KMS-11 (cell line): ENCODE measurements around the gene MVB12B.

Experiments
- H2AFZ ChIP-seq: fragments of 200-600 bp; sonication (generic); 2 replicates; pipeline ENCODE4 v1.6.1; 2016; ENCODE audit warnings: antibody characterized with exemption, mixed run types, low read depth
- H3K27ac ChIP-seq: fragments of 200-600 bp; sonication (generic); 2 replicates; pipeline ENCODE4 v1.6.1; 2016; ENCODE audit warnings: mild to moderate bottlenecking, mixed run types
- H3K27me3 ChIP-seq: fragments of 200-600 bp; sonication (generic); 2 replicates; pipeline ENCODE4 v1.6.1; 2017; ENCODE audit warnings: mild to moderate bottlenecking, low read depth, mixed run types, moderate library complexity; ENCODE audit not compliant: insufficient read depth
- H3K36me3 ChIP-seq: fragments of 200-600 bp; sonication (generic); 2 replicates; pipeline ENCODE4 v1.6.1; 2017; ENCODE audit warnings: mild to moderate bottlenecking, mixed run types; ENCODE audit not compliant: insufficient read depth
- H3K4me1 ChIP-seq: fragments of 200-600 bp; sonication (generic); 2 replicates; pipeline ENCODE4 v1.6.1; 2016; ENCODE audit warnings: mild to moderate bottlenecking, low read depth, mixed run types; ENCODE audit not compliant: poor library complexity, severe bottlenecking
- H3K4me2 ChIP-seq: fragments of 200-600 bp; sonication (generic); 2 replicates; pipeline ENCODE4 v1.7.0; 2016; ENCODE audit warnings: mild to moderate bottlenecking, mixed run types
- H3K4me3 ChIP-seq: fragments of 200-600 bp; sonication (generic); IDR thresholded peaks from 2 replicates; pipeline ENCODE4 v1.6.1; 2017; ENCODE audit warnings: low read depth, low read length, mixed read lengths; ENCODE audit not compliant: insufficient read depth
- H3K79me2 ChIP-seq: fragments of 200-600 bp; sonication (generic); 2 replicates; pipeline ENCODE4 v1.6.1; 2016; ENCODE audit warnings: low read depth, mixed run types; ENCODE audit not compliant: insufficient read depth
- H3K9ac ChIP-seq: fragments of 200-600 bp; sonication (generic); 2 replicates; pipeline ENCODE4 v1.6.1; 2016; ENCODE audit warnings: mild to moderate bottlenecking, mixed run types
- H4K20me1 ChIP-seq: fragments of 200-600 bp; sonication (generic); 2 replicates; pipeline ENCODE4 v1.6.1; 2016; ENCODE audit warnings: mild to moderate bottlenecking, mixed run types; ENCODE audit not compliant: insufficient read depth
- TF ChIP-seq, protein P1 (sequence below): fragments of 200-600 bp; sonication (generic); conservative IDR thresholded peaks from 2 replicates; pipeline ENCODE4 v1.6.1; 2017; ENCODE audit warnings: low read depth, mild to moderate bottlenecking, antibody characterized with exemption, low read length, moderate library complexity, mixed read lengths

MVB12B gene

DNA sequence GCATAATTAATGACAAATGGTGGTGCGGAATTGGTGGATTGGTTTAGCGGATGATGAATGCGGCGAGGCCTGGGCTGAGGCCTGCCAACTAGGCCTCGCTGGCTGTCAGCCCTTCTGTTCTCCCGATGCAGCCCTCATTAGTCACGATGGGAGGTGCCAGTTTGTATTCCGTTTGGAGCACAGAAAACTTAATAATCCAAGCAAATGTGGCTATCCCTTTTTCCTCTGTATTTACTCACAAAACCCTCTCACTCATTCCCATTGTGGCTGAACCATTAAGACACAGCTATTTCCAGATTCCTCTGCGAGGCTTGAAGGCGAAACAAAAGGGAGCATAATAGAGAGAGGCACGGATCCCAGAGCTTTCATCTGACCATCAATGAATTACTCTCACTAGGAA lies 114.3 kb downstream of the MVB12B start:
- Histone ChIP-seq H3K36me3 (no peaks in the 10 kb centered on the region), H3K9ac (no peak overlapping the region), H3K27me3 (no peaks in the 10 kb centered on the region), H4K20me1 (no peaks in the 10 kb centered on the region), H3K4me3 (no peak overlapping the region), H3K4me2 (no peak overlapping the region), H2AFZ (no peak overlapping the region), H3K79me2 (no peaks in the 10 kb centered on the region), H3K4me1 (peaks cover 12% of the 10 kb centered on the region), H3K27ac (no peak overlapping the region)
- TF ChIP-seq, protein P1, sequence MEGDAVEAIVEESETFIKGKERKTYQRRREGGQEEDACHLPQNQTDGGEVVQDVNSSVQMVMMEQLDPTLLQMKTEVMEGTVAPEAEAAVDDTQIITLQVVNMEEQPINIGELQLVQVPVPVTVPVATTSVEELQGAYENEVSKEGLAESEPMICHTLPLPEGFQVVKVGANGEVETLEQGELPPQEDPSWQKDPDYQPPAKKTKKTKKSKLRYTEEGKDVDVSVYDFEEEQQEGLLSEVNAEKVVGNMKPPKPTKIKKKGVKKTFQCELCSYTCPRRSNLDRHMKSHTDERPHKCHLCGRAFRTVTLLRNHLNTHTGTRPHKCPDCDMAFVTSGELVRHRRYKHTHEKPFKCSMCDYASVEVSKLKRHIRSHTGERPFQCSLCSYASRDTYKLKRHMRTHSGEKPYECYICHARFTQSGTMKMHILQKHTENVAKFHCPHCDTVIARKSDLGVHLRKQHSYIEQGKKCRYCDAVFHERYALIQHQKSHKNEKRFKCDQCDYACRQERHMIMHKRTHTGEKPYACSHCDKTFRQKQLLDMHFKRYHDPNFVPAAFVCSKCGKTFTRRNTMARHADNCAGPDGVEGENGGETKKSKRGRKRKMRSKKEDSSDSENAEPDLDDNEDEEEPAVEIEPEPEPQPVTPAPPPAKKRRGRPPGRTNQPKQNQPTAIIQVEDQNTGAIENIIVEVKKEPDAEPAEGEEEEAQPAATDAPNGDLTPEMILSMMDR = no peak

DNA sequence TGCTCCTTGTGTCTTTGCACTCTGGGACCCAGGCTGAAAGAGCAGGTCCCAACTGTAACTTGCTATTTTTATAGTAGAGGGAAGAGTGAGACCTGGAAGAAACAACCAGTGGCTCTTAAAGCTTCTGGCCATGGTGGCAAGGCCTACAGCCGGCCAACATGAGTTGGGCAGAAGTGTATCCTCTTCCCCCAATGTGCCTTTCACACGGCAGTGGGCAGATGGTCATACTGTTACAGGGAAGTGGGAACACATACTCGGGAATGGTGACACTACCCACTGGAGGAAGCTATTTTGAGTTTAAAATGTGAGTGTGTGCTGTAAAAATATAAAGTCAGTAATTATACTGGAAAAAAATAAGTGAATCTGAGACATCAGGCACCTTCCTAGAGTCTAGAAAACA lies 116.0 kb downstream of the MVB12B start:
- no peaks in the 10 kb centered on the region for H4K20me1 ChIP-seq
- H3K27me3 ChIP-seq = no peaks in the 10 kb centered on the region
- H3K4me3 ChIP-seq = no peak overlapping the region
- H2AFZ ChIP-seq = no peak overlapping the region
- H3K9ac ChIP-seq = no peak overlapping the region
- peaks cover 12% of the 10 kb centered on the region for H3K4me1 ChIP-seq
- H3K79me2 ChIP-seq = no peaks in the 10 kb centered on the region
- TF ChIP-seq, protein P1 = no peak
- no peak overlapping the region for H3K4me2 ChIP-seq
- H3K27ac ChIP-seq = no peak overlapping the region
- H3K36me3 ChIP-seq = no peaks in the 10 kb centered on the region

DNA sequence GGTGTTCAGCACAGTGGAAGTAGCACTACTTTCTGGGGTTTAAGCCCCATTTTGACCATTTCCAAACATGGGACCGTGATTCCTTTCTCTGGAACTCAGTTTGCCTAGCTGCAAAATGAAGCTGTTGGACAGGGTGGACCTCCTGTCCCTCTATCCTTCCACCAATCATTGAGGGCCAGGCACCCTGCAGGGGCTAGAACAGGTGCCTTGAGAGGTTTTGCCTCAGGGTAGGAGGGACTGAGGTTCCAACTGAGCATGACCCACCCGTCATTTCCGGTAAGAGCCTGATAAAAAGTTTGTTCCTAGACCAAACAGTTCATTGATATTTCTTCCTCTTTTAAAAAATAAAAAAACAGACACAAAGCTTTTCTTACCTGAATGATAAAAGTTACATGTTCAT lies 116.5 kb downstream of the MVB12B start:
- Histone ChIP-seq H3K9ac (no peak overlapping the region), H3K4me1 (peaks cover 12% of the 10 kb centered on the region), H4K20me1 (no peaks in the 10 kb centered on the region), H3K36me3 (no peaks in the 10 kb centered on the region), H3K4me3 (no peak overlapping the region), H3K27ac (no peak overlapping the region), H3K79me2 (no peaks in the 10 kb centered on the region), H3K27me3 (no peaks in the 10 kb centered on the region), H2AFZ (no peak overlapping the region), H3K4me2 (no peak overlapping the region)
- TF ChIP-seq, protein P1 = no peak

DNA sequence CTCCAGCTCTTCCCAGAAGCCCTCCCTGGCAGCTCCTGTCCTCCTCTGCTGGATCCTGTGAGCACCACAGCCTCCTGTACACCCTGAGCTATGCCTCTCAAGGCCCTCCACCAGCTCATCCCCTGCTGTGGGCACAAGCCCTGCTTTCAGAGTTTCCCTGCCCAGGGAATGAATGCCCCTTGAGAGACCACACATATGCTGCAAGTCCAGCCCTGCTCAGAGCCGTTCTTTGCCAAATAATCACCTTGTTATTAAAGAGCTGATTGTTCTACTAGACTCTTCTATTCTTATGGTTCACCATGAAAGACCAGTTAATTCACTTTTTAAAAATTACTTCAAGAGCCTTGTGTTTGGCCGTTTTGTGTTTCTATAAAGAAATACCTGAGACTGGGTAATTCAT lies 121.5 kb downstream of the MVB12B start:
- no peak overlapping the region for H3K4me3 ChIP-seq
- TF ChIP-seq, protein P1 = no peak

More for the DNA sequence above, 121.5 kb downstream of the MVB12B start:
- no peaks in the 10 kb centered on the region for H4K20me1 ChIP-seq
- H3K79me2 ChIP-seq = no peaks in the 10 kb centered on the region
- H3K9ac ChIP-seq = no peak overlapping the region
- H3K4me2 ChIP-seq = no peak overlapping the region
- no peaks in the 10 kb centered on the region for H3K36me3 ChIP-seq
- peaks cover 31% of the 10 kb centered on the region for H3K4me1 ChIP-seq
- H2AFZ ChIP-seq = no peak overlapping the region
- H3K27me3 ChIP-seq = no peaks in the 10 kb centered on the region
- H3K27ac ChIP-seq = no peak overlapping the region
